ENCODE measurements around the gene RNF17.

RNF17 gene

DNA sequence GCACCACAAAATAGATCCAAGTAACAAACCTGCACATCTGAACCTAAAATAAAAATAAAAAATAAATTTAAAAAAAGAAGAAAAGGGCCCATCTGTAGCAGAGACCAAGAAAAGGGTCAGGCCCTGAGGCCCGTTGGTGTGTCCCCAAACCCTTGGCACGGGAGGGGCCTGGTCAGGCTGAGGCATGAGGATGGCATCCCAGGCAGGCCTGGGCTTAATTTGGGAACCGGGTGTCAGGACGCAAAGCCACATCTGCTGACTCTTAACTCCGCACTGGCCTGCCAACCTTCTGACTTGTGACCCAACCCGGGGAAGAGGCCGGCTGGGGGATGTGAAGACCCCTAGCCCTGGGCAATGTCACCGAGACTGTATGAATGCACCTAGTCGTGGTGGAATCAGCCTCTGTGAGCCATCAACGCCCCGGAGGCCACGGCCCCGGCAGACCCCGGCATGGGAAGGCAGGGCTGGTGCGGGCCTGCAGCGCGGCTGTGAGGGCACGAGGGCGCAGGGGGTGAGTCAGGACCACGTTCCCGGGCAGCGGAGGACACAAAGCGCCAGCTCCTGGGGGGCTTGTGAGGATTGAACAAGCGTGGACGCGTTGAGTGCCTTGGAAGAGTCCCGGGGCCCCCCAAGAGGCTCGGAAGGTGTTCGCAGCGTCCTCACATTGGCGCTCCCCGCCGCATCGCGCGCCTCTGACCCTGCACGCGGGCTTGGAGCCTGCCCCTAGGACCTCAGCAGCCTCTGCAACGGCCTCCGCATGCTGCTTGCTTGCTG is 45.6 kb upstream of the RNF17 start:
- H3K36me3 ChIP-seq (ENCODE audit: insufficient read depth), result no peaks in the 10 kb centered on the region
- H3K4me2 ChIP-seq, result no peak overlapping the region
- no peaks in the 10 kb centered on the region for H4K20me1 ChIP-seq (ENCODE audit: insufficient read depth)
- H3K4me3 ChIP-seq (IDR thresholded peaks at IDR 0.05; ENCODE audit: insufficient read depth, low read depth, low read length), result no peak overlapping the region
- H3K27me3 ChIP-seq (ENCODE audit: insufficient read depth, low read depth), result no peaks in the 10 kb centered on the region
- H3K27ac ChIP-seq, result no peak overlapping the region
- no peak overlapping the region for H3K9ac ChIP-seq
- TF ChIP-seq, protein P1, sequence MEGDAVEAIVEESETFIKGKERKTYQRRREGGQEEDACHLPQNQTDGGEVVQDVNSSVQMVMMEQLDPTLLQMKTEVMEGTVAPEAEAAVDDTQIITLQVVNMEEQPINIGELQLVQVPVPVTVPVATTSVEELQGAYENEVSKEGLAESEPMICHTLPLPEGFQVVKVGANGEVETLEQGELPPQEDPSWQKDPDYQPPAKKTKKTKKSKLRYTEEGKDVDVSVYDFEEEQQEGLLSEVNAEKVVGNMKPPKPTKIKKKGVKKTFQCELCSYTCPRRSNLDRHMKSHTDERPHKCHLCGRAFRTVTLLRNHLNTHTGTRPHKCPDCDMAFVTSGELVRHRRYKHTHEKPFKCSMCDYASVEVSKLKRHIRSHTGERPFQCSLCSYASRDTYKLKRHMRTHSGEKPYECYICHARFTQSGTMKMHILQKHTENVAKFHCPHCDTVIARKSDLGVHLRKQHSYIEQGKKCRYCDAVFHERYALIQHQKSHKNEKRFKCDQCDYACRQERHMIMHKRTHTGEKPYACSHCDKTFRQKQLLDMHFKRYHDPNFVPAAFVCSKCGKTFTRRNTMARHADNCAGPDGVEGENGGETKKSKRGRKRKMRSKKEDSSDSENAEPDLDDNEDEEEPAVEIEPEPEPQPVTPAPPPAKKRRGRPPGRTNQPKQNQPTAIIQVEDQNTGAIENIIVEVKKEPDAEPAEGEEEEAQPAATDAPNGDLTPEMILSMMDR (conservative IDR thresholded peaks at IDR 0.05; ENCODE audit: low read depth, low read length), result no peak
- H3K79me2 ChIP-seq (ENCODE audit: insufficient read depth, low read depth), result no peaks in the 10 kb centered on the region
- no peak overlapping the region for H2AFZ ChIP-seq (ENCODE audit: low read depth)
- H3K4me1 ChIP-seq (ENCODE audit: low read depth, poor library complexity, severe bottlenecking), result no peaks in the 10 kb centered on the region

DNA sequence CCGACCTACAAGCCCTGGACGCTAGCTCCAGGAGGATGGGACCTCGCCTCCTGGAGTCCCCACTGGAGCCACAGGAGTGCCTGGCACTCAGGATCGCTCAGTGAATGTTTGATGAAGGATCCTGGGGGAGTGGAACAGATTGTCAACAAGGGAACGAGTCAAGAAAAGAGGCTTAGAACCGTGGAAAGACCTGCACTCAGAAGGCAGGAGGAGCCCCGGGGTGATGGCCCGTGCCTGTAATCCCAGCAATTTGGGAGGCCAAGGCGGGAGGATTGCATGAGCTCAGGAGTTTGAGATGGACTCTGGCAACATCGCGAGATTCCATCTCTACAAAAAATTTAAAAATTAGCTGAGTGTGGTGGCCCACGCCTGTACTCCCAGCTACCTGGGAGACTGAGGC is 44.8 kb upstream of the RNF17 start:
- Histone ChIP-seq H2AFZ (ENCODE audit: low read depth) (no peak overlapping the region), H3K79me2 (ENCODE audit: insufficient read depth, low read depth) (no peaks in the 10 kb centered on the region), H3K4me1 (ENCODE audit: low read depth, poor library complexity, severe bottlenecking) (no peaks in the 10 kb centered on the region), H4K20me1 (ENCODE audit: insufficient read depth) (no peaks in the 10 kb centered on the region), H3K4me3 (IDR thresholded peaks at IDR 0.05; ENCODE audit: insufficient read depth, low read depth, low read length) (no peak overlapping the region), H3K9ac (no peak overlapping the region), H3K27me3 (ENCODE audit: insufficient read depth, low read depth) (no peaks in the 10 kb centered on the region), H3K4me2 (no peak overlapping the region), H3K36me3 (ENCODE audit: insufficient read depth) (no peaks in the 10 kb centered on the region), H3K27ac (no peak overlapping the region)
- TF ChIP-seq, protein P1 (conservative IDR thresholded peaks at IDR 0.05; ENCODE audit: low read depth, low read length), result no peak

DNA sequence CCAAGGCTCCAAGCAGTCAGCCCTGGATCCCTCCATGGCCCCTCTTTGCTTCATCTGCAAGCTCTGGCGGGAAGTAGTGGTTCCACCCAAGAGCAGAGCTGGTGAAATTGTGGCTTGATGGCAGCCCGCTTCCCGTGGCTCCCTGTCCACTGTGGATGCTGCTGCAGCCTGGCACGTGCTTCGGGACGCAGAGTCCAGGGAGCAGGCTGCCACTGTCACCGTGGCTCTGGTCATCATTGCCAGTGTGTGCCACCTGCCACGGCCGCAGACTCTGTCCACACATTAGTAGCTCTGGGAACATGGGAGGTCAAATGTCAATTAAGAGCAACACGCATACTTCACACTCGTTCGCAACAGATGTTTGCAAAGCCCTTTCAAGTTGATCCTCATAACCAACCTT is 40.8 kb upstream of the RNF17 start:
- H3K27ac ChIP-seq, result no peak overlapping the region

DNA sequence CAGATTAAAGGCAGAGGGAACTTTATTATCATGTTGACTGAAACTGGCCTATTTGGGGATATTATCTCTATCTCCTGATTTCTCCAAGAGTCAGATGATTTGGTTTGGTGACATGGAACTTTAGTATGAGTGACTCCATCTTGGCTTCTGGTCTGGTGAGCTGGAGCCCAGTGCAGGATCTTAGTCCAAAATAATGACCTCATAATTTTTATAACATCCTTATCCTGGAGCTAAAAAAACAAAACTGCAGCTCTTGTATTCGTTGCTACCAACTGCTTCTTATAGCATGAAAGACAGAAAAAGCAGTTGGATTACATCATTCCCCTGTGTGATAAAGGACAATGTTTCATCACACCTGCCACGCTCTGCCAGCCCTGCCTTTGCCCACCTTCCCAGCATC is 39.3 kb upstream of the RNF17 start:
- H4K20me1 ChIP-seq (ENCODE audit: insufficient read depth), result no peaks in the 10 kb centered on the region
- no peak overlapping the region for H3K27ac ChIP-seq
- H3K9ac ChIP-seq, result no peak overlapping the region
- H3K4me2 ChIP-seq, result no peak overlapping the region
- no peak overlapping the region for H3K4me3 ChIP-seq (IDR thresholded peaks at IDR 0.05; ENCODE audit: insufficient read depth, low read depth, low read length)
- no peaks in the 10 kb centered on the region for H3K36me3 ChIP-seq (ENCODE audit: insufficient read depth)
- no peaks in the 10 kb centered on the region for H3K4me1 ChIP-seq (ENCODE audit: low read depth, poor library complexity, severe bottlenecking)
- H3K79me2 ChIP-seq (ENCODE audit: insufficient read depth, low read depth), result no peaks in the 10 kb centered on the region
- no peak overlapping the region for H2AFZ ChIP-seq (ENCODE audit: low read depth)
- H3K27me3 ChIP-seq (ENCODE audit: insufficient read depth, low read depth), result no peaks in the 10 kb centered on the region
- TF ChIP-seq, protein P1 (conservative IDR thresholded peaks at IDR 0.05; ENCODE audit: low read depth, low read length), result no peak

More for the DNA sequence above, 40.8 kb upstream of the RNF17 start:
- Histone ChIP-seq H3K4me2 (no peak overlapping the region), H3K36me3 (ENCODE audit: insufficient read depth) (no peaks in the 10 kb centered on the region), H3K4me1 (ENCODE audit: low read depth, poor library complexity, severe bottlenecking) (no peaks in the 10 kb centered on the region), H3K4me3 (IDR thresholded peaks at IDR 0.05; ENCODE audit: insufficient read depth, low read depth, low read length) (no peak overlapping the region), H3K9ac (no peak overlapping the region), H4K20me1 (ENCODE audit: insufficient read depth) (no peaks in the 10 kb centered on the region), H2AFZ (ENCODE audit: low read depth) (no peak overlapping the region), H3K79me2 (ENCODE audit: insufficient read depth, low read depth) (no peaks in the 10 kb centered on the region), H3K27me3 (ENCODE audit: insufficient read depth, low read depth) (no peaks in the 10 kb centered on the region)
- TF ChIP-seq, protein P1 (conservative IDR thresholded peaks at IDR 0.05; ENCODE audit: low read depth, low read length), result no peak
